ENCODE data around the gene ADCYAP1R1.

GRCh38 chr7:31109751-31110150, 57.6 kb downstream of the ADCYAP1R1 start:
- no peak for TF ChIP-seq POLR2AphosphoS5 (IDR thresholded peaks at IDR 0.05)
- no peak for TF ChIP-seq CTCF (IDR thresholded peaks at IDR 0.05 in 8 of 11, conservative IDR thresholded peaks at IDR 0.05 in 3 of 11)
